GM21825 (cell line): ENCODE measurements around the gene MMRN2.
"Not testable (repeated sequence)": the region's sequence is repeated elsewhere in the genome, so short reads cannot be mapped to it uniquely, and the experiment has no call there.

Experiments
- ATAC-seq: cut with Tn5 transposase; IDR thresholded peaks from one replicate; pipeline ENCODE4 v1.9.1; 2021; ENCODE audit warnings: mild to moderate bottlenecking, moderate library complexity; ENCODE audit not compliant: unreplicated experiment

MMRN2 gene, protein sequence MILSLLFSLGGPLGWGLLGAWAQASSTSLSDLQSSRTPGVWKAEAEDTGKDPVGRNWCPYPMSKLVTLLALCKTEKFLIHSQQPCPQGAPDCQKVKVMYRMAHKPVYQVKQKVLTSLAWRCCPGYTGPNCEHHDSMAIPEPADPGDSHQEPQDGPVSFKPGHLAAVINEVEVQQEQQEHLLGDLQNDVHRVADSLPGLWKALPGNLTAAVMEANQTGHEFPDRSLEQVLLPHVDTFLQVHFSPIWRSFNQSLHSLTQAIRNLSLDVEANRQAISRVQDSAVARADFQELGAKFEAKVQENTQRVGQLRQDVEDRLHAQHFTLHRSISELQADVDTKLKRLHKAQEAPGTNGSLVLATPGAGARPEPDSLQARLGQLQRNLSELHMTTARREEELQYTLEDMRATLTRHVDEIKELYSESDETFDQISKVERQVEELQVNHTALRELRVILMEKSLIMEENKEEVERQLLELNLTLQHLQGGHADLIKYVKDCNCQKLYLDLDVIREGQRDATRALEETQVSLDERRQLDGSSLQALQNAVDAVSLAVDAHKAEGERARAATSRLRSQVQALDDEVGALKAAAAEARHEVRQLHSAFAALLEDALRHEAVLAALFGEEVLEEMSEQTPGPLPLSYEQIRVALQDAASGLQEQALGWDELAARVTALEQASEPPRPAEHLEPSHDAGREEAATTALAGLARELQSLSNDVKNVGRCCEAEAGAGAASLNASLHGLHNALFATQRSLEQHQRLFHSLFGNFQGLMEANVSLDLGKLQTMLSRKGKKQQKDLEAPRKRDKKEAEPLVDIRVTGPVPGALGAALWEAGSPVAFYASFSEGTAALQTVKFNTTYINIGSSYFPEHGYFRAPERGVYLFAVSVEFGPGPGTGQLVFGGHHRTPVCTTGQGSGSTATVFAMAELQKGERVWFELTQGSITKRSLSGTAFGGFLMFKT

DNA sequence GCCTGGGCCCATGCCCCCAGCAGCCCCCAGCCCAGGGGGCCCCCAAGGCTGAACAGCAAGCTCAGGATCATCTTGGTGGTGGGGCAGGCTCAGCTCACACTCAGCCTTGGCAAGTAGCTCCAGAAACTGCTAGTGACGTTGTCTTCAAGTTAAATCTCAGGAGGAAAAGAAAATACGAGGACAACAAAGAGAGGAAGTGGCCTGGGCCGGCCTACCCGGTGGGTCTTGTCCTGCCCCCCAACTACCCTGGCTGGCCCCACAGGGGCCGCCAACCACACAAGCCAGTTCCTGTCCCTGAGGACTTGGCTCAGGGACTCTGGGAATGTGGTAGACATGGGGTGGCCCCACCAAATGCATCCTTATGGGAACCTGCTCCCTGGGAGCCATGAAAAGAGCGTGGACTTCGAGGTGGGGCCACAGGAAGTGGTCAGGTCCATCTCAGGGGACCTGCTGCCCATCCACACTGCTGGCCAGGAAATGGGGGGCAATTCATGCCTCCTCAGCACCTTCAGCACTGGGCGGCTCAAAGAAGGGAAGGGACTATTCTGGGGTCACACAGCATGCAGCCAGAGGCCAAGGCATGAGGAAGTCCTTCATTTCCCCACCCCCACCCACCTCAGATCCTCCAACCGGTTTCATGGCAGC lies at the start of gene MMRN2:
Gene MMRN2 (minus strand): TSS at position 145 of the 645 bp plus-strand sequence. CDS start 74 bp downstream, at position 71.
- ATAC-seq, result no peak

DNA sequence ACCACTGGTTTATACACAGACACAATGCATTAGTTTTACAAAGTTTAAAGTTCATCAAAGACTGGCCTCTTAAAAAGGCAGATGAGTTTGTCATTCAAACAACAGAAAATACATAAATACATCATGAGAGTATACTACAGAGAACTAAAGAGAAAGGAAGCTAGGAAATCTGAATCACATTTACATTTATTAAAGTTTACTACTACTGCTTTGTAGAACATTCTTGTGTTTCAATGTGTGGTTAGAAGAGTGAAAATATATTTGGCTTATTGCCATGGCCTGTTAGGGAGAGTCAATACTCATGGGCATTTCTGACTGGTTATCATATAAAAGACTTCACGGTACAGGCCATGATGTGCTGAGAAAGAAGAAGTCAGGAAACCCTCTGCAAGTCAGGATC lies 49.7 kb upstream of the MMRN2 start:
- not testable (repeated sequence) for ATAC-seq

DNA sequence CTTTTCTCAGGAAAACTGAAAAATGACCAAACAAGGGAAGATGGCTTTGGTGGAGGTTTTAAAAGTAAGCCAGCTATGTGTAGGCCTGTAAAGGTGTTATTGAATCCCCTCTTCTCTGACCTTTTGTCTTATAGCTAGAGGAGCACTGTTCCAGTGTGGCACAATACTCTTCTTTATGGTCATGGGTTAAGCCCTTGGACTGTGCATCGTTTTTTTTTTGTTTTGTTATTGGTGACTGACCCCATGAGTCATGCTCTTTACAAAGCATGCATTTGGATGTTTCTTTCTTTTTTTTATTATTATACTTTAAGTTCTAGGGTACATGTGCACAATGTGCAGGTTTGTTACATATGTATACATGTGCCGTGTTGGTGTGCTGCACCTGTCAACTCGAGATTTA lies 43.1 kb upstream of the MMRN2 start:
- ATAC-seq, result no peak

DNA sequence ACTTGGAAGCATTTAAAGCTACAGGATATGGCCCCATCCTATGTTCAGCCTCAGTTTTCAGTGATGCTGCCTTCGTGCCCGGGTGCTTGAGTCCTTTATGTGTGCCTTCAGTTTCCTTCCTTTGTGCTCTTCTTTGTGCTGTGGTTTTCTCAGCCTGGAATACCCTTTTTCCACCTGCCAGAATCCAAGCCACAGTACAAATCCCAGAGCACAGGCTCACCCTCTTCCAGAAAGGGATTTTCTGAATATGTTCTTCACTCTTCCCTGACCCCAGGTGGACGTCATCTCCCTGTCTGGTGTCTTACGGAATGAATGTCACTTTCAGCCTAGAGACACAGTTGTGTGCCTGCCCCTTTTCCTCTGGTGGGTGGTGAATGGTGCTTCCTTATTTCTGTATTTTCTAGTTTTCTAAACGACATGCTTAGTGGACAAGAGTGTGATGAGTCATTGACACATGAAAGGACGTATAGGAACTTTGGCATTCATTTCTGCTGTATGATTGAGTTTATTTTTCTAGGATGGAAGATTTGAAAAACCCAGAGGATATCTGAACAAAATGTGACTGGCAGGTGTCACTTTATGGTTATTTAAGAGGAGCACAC lies 42.5 kb upstream of the MMRN2 start:
- ATAC-seq, result not testable (repeated sequence)

DNA sequence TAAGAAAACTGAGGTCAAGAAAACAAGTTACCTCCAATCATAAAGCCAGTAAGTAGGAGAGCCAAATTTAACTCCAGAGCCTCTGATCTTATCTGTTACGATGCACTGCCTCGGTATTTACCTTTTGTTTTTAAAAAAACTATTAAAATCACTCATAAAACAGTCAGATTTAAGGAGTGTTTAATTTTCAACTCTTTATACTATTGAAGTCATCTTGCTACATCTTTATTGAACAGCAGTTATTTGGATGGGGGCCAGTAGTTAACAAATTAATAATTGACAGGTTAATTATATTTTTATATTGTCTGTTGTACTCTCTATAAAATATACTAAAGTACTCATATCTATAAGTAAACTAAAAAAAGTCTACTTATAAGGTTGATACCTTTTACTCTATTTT lies 35.5 kb upstream of the MMRN2 start:
- no peak for ATAC-seq

DNA sequence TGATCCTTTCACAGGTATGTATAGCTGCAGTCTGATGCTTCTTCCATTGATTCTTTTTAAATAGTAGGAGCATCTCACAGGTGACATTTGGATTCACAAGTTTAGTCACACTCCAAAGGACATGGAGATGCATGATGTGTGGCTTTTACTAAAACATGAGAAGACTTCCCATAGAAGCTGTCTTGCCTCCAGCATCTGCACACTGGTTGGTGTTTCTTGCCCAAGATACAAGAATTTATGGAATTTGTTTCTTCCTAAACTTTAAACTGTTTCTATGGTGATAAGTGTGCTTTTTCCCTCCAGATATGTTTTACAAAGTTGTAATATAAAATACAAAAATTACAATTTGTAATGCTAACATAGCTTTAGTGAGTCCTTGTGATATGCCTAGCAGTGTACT lies 35.0 kb upstream of the MMRN2 start:
- ATAC-seq, result no peak

DNA sequence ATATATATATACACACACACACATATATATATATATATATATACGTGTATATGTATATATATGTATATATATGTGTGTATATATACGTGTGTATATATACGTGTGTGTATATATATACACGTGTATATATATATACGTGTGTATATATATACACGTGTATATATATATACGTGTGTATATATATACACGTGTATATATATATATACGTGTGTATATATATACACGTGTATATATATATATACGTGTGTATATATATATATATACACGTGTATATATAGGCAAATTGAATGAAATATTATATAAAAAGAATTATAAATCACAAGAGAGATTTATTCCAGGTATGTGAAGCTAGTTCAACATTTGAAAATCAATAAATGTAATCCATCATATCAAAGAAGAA lies 33.9 kb upstream of the MMRN2 start:
- ATAC-seq, result not testable (repeated sequence)

DNA sequence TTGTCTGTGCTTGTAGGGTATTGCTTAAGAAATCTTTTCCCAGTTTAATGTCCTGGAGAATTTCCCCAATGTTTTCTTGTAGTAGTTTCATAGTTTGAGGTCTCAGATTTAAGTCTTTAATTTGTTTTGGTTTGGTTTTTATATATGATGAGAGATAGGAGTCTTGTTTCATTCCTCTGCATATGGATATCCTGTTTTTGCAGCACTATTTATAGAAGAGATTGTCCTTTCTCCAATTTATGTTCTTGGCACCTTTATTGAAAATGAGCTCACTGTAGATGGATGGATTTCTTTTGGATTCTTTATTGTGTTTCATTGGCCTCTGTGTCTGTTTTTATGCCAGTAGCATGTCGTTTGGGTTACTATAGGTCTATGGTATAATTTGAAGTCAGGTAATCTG lies 31.1 kb upstream of the MMRN2 start:
- no peak for ATAC-seq

DNA sequence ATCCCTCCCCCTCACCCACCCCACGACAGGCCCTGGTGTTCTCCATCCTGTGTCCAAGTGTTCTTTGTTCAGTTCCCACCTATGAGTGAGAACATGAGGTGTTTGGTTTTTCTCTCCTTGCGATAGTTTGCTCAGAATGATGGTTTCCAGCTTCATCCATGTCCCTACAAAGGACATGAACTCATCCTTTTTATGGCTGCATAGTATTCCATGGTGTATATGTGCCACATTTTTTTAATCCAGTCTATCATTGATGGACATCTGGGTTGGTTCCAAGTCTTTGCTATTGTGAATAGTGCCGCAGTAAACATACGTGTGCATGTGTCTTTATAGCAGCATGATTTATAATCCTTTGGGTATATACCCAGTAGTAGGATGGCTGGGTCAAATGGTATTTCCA lies 27.1 kb upstream of the MMRN2 start:
- not testable (repeated sequence) for ATAC-seq

DNA sequence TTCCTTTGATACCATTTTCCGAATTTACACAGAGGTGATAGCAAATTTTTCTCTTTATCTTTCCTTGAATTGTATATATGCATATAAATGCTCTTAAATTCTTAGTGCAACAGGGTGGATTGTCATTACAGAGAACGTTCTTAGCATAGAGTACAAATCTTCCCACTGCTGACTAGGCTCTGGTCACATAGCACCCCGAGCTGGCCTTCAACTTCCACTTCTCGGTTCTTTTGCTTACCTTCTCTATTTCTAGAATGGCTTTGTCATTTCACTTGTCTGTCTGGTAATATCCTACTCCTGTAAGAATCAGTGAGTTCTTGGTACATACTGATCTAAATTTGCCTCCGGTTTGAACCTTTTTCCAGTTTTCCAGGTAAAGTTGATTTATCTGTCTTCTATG lies 24.3 kb upstream of the MMRN2 start:
- no peak for ATAC-seq

DNA sequence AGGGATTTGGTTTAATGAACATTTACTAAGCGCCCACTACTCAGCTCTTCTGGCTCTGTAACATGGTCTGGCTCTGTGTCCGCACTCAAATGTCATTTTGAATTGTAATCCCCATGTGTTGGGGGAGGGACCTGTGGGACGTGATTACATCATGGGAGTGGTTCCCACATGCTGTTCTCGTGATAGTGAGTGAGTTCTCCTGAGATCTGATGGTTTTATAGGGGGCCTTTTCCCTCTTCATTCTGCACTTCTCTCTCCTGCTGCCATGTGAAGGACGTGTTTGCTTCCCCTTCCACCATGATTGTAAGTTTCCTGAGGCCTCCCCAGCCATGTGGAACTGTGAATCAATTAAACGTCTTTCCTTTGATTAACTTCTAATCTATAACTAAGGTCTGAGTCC lies 23.6 kb upstream of the MMRN2 start:
- not testable (repeated sequence) for ATAC-seq

DNA sequence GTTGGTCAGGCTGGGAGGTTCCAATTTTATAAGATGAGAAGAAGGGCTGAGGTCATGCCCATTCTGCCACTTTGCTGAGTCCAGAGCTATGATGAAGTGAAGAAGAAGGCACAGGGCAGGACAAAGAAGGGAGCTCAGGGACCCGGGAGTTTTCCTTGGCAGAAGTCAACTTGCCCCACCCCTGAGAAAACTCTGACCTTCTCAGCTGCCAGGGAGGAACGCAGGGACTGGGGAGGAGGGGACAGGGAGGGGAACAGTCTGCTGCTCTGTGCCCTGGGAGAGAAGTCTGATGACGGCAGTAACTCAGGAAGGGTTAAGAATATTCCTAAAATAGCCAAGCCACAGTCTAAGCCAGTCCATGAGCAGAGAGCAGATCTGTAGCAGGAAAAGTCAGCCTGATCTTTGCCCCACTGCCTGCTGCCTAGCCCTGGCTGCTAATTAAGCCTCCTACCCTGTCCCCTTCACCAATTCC lies 22.6 kb upstream of the MMRN2 start:
- ATAC-seq, result no peak

DNA sequence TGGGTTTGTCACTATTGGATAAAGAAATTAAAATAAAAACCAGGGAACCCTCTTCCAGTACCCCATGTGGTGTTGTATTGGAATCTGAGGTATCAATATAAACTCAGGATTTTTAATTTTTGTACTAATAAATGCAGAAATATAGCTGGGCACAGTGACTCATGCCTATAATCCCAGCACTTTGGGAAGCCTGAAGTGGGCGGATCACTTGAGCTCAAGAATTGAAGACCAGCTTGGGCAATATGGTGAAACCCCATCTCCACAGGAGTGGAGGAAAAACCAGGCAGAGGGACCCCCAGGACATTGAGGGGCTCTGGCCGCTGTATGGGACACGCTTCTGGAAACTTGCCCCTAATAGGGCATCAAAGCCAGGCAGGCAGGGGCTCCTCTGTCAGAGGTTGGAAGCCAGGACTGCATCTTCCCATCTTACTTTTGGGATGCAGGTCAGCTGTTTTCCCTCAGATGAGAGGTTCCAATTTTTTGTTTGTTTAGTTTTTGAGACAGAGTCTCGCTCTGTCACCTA lies 21.9 kb upstream of the MMRN2 start:
- no peak for ATAC-seq

DNA sequence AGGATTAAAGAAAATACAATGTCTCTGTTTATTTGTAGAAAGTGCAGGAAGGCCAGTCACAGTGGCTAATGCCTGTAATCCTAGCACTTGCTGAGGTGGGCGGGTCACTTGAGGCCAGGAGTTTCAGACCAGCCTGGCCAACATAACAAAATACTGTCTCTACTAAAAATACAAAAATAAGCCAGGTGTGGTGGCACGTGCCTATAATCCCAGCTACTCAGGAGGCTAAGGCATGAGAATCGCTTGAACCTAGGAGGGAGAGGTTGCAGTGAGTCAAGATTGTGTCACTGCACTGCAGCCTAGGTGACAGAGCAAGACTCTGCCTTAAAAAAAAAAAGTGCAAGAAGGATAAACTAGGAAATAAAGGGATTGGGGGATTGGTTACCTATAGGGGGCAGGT lies 21.0 kb upstream of the MMRN2 start:
- not testable (repeated sequence) for ATAC-seq

DNA sequence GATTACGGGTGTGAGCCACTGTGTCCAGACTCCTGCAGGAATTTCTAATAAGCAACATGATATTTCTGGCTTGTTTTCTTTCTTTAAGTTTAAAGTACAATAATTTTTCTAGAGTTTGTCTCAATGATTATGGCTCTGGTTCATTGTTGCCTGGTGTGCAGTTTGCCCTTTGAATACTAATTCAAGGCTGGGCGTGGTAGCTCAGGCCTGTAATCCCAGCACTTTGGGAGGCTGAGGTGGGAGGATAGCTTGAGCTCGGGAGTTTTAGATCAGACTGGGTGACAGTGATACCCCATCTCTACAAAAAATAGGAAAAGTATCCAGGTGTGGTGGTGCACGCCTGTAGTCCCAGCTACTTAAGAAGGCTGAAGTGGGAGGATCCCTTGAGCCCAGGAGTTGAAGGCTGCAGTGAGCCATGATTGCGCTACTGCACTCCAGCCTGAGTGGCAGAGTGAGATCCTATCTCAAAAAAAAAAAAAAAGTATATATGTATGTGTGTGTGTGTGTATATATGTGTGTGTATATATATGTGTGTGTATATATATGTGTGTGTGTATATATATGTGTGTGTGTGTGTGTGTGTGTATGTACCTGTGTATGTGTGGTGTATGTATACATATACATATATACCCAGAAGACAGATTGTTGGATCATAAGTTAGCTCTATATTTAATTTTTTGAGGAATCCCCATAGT lies 19.1 kb upstream of the MMRN2 start:
- no peak for ATAC-seq

DNA sequence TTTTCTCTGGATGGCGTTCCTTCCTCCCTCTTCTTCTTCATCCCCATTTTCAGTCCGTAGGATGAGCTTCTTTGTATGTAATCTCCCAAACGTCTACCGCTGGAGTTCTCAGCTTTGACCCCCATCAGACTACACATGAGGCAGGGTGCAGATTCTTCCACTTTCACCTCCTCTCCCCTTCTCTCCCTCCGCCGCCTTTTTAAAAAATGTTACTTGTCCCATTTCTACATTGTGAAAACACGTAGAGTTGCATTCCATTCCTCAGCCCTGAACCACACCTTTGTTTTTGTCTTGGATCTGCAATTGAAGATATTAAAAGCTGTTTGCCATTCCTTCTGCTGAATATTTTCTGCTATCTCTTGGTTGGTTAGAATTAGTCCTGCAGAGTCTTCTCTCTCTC lies 17.1 kb upstream of the MMRN2 start:
- no peak for ATAC-seq

DNA sequence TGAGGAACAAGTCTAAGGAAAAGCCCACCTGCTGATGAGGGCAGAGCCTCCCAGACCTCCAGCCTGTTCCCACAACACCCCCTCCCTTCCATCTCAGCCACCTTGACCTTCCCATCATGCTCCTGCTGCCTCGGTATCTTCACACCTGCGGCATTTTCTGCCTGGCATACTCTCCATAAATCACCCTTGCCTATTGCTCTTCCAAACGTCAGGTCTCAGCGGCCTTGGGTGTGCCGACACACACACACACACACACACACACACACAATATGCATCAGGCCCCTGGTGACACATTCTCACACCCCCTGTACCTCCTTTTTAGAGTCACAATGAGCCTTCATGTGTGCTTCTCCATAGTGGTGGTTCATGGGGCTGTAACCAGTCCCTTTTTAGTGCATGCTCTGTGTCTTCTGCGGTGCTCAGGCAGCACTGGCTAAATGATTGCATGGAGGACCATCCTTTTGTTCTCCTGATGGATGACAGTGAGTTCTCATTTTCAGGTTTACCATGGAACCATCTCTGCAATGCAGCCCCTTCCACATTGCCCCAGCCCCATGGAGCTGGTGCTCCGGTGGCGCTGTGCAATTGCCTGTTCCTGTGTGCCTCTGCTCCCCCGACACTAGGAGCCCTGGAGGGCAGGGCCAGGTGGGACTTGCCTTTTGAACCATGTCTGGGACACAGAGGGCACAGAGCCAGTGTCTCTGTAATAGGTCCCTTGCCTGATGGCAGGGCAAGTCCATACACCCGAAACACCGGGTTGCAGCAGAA lies 15.4 kb upstream of the MMRN2 start:
- ATAC-seq, result no peak

DNA sequence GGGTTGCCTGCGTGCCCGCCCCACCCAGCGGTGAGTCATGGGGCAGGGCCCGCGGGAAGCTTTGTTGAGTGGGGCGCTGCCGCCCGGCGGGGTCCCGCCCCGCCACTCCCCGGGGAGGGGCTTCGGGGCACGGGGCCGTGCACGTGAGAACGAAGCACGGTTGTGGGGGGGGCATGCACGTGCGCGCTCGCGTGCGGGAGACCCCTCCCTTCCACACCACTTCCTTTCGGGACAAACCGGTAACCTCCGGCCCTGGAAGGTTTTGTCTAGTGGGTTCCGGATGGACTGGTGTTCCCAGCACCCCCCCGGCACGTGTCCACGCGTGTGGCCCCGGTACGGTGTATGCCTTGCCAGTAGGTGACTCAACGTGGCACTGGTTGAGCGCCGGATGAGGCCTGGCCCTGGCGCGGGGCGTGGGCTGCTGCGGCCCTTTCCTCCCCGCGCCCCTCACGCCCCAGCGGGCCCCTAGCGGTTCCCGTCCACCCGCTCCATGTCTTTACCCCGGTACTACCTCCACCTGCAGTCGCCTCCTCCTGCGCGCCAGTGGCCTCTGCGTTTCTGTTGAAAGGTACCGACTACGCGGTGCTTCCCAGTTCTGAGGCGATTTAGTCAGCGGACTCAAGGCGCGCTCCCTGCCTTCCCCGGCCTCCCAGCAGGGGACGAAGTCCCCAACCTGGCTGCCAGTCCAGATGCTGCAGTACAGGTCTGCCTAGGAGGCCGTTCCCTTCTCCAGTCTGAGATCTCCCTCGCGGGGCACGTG lies 14.0 kb upstream of the MMRN2 start:
- peak; percentile 66 for ATAC-seq

DNA sequence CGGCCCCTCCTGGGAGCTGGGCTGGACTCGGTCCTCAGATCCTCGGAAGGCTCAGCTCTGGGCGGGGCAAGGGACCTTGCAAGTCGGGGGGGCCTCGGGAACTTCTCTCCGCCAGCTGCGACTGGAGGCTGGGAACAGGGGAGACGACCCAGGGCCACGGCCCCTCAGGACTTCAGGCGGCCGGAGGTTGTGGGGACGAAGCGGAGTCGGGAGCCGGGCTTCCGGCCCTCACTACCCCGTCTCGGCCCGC lies 13.5 kb upstream of the MMRN2 start:
- ATAC-seq, result no peak
